Liver (tissue), 9 donors: ENCODE data around the gene HMX1. TPM values are rescaled to one million over a fixed set of nuclear protein-coding genes. Genes with fewer than 3 reads are reported as not detected.

Experiments
- DNase-seq: peaks from one replicate; pipeline ENCODE4 v3.0.0-alpha.2; 2017; ENCODE audit warnings: low spot score
- H3K27ac ChIP-seq, 2 donors: one replicate each; pipeline ENCODE4 v1.7.0; 2013; ENCODE audit warnings: inconsistent platforms in 2 of 2, low read length in 2 of 2, control low read depth in 1 of 2, low read depth in 1 of 2, mild to moderate bottlenecking in 1 of 2
- H3K27me3 ChIP-seq, 4 donors: one replicate each; pipeline versions ENCODE4 v1.6.1 to v1.7.0; 2013; ENCODE audit warnings: low read length in 3 of 4, inconsistent platforms in 1 of 4, mild to moderate bottlenecking in 1 of 4, moderate library complexity in 1 of 4; ENCODE audit not compliant: control insufficient read depth in 4 of 4, insufficient read depth in 4 of 4
- H3K36me3 ChIP-seq, 4 donors: one replicate each; pipeline versions ENCODE4 v1.6.1 to v1.7.0; 2013; ENCODE audit warnings: low read length in 3 of 4, mild to moderate bottlenecking in 3 of 4, low read depth in 1 of 4, moderate library complexity in 1 of 4; ENCODE audit not compliant: control insufficient read depth in 4 of 4, insufficient read depth in 3 of 4
- H3K4me1 ChIP-seq, 4 donors: one replicate each; pipeline versions ENCODE4 v1.6.1 to v1.7.0; 2013; ENCODE audit warnings: low read length in 3 of 4, mild to moderate bottlenecking in 3 of 4, moderate library complexity in 1 of 4; ENCODE audit not compliant: control insufficient read depth in 4 of 4, insufficient read depth in 4 of 4
- H3K4me3 ChIP-seq, 3 donors: one replicate each; pipeline versions ENCODE4 v1.6.1 to v1.7.0; 2013; ENCODE audit warnings: low read length in 3 of 3, control low read depth in 1 of 3, low read depth in 1 of 3, mild to moderate bottlenecking in 1 of 3
- H3K9ac ChIP-seq, 2 donors: one replicate each; pipeline ENCODE4 v1.7.0; 2013; ENCODE audit warnings: low read length in 2 of 2, mild to moderate bottlenecking in 2 of 2, moderate library complexity in 2 of 2, control low read depth in 1 of 2, low read depth in 1 of 2
- H3K9me3 ChIP-seq, 4 donors: one replicate each; pipeline versions ENCODE4 v1.6.1 to v1.7.0; 2013; ENCODE audit warnings: low read length in 3 of 4; ENCODE audit not compliant: control insufficient read depth in 4 of 4
- ATF3 ChIP-seq: IDR thresholded peaks from 2 replicates; pipeline ENCODE4 v1.6.1; 2016; ENCODE audit warnings: antibody characterized with exemption
- CTCF ChIP-seq: fragments of 150-350 bp; IDR thresholded peaks from 2 replicates; pipeline ENCODE4 v1.5.1; 2017; ENCODE audit warnings: improper control_type of control experiment, low read depth, low read length; ENCODE audit not compliant: missing input control
- EGR1 ChIP-seq, 2 donors: IDR thresholded peaks; 2 replicates each; pipeline ENCODE4 v1.6.1; 2016 to 2018; ENCODE audit warnings: antibody characterized with exemption in 2 of 2, low read depth in 2 of 2
- FOXA1 ChIP-seq: IDR thresholded peaks from 2 replicates; pipeline ENCODE4 v1.6.1; 2016; ENCODE audit warnings: antibody characterized with exemption
- FOXA2 ChIP-seq: IDR thresholded peaks from 2 replicates; pipeline ENCODE4 v1.6.1; 2016; ENCODE audit warnings: antibody characterized with exemption
- GABPA ChIP-seq, 2 donors: IDR thresholded peaks in 1 of 2; conservative IDR thresholded peaks in 1 of 2; 2 replicates each; pipeline ENCODE4 v1.6.1; 2016; ENCODE audit warnings: antibody characterized with exemption in 2 of 2, mild to moderate bottlenecking in 1 of 2, moderate library complexity in 1 of 2
- HNF4A ChIP-seq, 2 donors: conservative IDR thresholded peaks; 2 replicates each; pipeline ENCODE4 v1.6.1; 2016; ENCODE audit warnings: antibody characterized with exemption in 2 of 2, mild to moderate bottlenecking in 2 of 2
- HNF4G ChIP-seq: IDR thresholded peaks from 2 replicates; pipeline ENCODE4 v1.6.1; 2016; ENCODE audit warnings: antibody characterized with exemption
- JUND ChIP-seq, 2 donors: IDR thresholded peaks; 2 replicates each; pipeline ENCODE4 v1.6.1; 2016; ENCODE audit warnings: antibody characterized with exemption in 2 of 2
- MAX ChIP-seq: IDR thresholded peaks from 2 replicates; pipeline ENCODE4 v1.6.1; 2016; ENCODE audit warnings: antibody characterized with exemption
- NR2F2 ChIP-seq: IDR thresholded peaks from 2 replicates; pipeline ENCODE4 v1.6.1; 2016; ENCODE audit warnings: antibody characterized with exemption
- RAD21 ChIP-seq, 2 donors: IDR thresholded peaks; 2 replicates each; pipeline ENCODE4 v1.6.1; 2016; ENCODE audit warnings: antibody characterized with exemption in 2 of 2, mild to moderate bottlenecking in 2 of 2
- REST ChIP-seq: IDR thresholded peaks from 2 replicates; pipeline ENCODE4 v1.6.1; 2016; ENCODE audit warnings: antibody characterized with exemption, mild to moderate bottlenecking
- RXRA ChIP-seq, 2 donors: IDR thresholded peaks; 2 replicates each; pipeline ENCODE4 v1.6.1; 2017 to 2018; ENCODE audit warnings: antibody characterized with exemption in 2 of 2, mild to moderate bottlenecking in 1 of 2
- SP1 ChIP-seq: IDR thresholded peaks from 2 replicates; pipeline ENCODE4 v1.6.1; 2018; ENCODE audit warnings: antibody characterized with exemption, mild to moderate bottlenecking
- ZBTB33 ChIP-seq: IDR thresholded peaks from 2 replicates; pipeline ENCODE4 v1.6.1; 2016; ENCODE audit warnings: antibody characterized with exemption
- WGBS: extraction: QIAGEN DNeasy Blood & Tissue Kit; methylation state at CpG from one replicate; pipeline ENCODE4 v1.1.7; 2013; 5-methylcytosine and 5-hydroxymethylcytosine counted together
- polyA plus RNA-seq, 2 donors: library from polyadenylated mRNA; stranded (reverse) in 1 of 2; unstranded in 1 of 2; fragments of 200-250 nt in 1 of 2; fragments of >200 nt in 1 of 2; fragmentation: Nextera tagmentation in 1 of 2; extraction: Ambion mirVana in 1 of 2; gene quantifications; one replicate each; pipeline versions ENCODE4 v1.2.1 to v1.2.3, GENCODE V29; 2013 to 2015
- total RNA-seq, 2 donors: library from RNA; depleted of rRNA; stranded (reverse); fragments of >200 nt; gene quantifications; one replicate each; pipeline ENCODE4 v1.2.3, GENCODE V29; 2014
- donor health status: healthy.
- donor health status: healthy.
- donor health status: healthy.
- donor health status: healthy.
- donor health status: healthy.

The HMX1 gene
- total and polyA plus RNA-seq, 4 donors: not detected

- Histone ChIP-seq H3K4me3 (no peak overlapping the region), H3K27me3 (peaks cover 8 to 52% (median 17%) of the 10 kb centered on the region in 4 donors), H3K9me3 (no peaks in the 10 kb centered on the region), H3K36me3 (no peaks in the 10 kb centered on the region), H3K9ac (no peak overlapping the region), H3K4me1 (peaks cover 4 to 23% (median 9%) of the 10 kb centered on the region in 4 donors), H3K27ac (no peak overlapping the region)
- 5% methylated on average over 70 of the region's 70 CpGs for WGBS
- TF ChIP-seq RXRA (IDR thresholded peaks at IDR 0.05) (no peak), MAX (no peak), ZBTB33 (no peak), ATF3 (no peak), SP1 (no peak), GABPA (IDR thresholded peaks at IDR 0.05 in 1 of 2, conservative IDR thresholded peaks at IDR 0.05 in 1 of 2) (no peak), REST (no peak), FOXA1 (no peak), HNF4A (conservative IDR thresholded peaks at IDR 0.05) (no peak), CTCF (no peak), EGR1 (IDR thresholded peaks at IDR 0.05; ENCODE audit: low read depth in 2 of 2) (no peak), JUND (IDR thresholded peaks at IDR 0.05) (no peak), NR2F2 (no peak), RAD21 (IDR thresholded peaks at IDR 0.05) (no peak), HNF4G (no peak), FOXA2 (no peak)
- no peak for DNase-seq
These were observed 11.3 kb downstream of the HMX1 start for GRCh38 chr4:8860096-8860891.
